CD4-positive, alpha-beta memory T cell (primary cell): ENCODE results near the gene PRAMEF33. TPM values are rescaled to one million over a fixed set of nuclear protein-coding genes. Genes with fewer than 3 reads are reported as not detected.
"Not testable (repeated sequence)": the region's sequence is repeated elsewhere in the genome, so short reads cannot be mapped to it uniquely, and the experiment has no call there.

Experiments
- CTCF ChIA-PET: fragments of 350-600 bp; sonication (Branson Sonifier 250); formaldehyde crosslinking; loops from one replicate; lab custom pipeline; 2021; ENCODE audit warnings: inconsistent platforms; ENCODE audit not compliant: partially characterized antibody; lab: Charles Lee
- POLR2A ChIA-PET: fragments of 350-600 bp; sonication (Branson Sonifier 250); formaldehyde crosslinking; loops from one replicate; lab custom pipeline; 2021; ENCODE audit not compliant: partially characterized antibody; lab: Charles Lee
- DNase-seq, 5 donors: peaks; one replicate each; pipeline versions ENCODE4 v3.0.0 to v3.0.0-alpha.2; 2020 to 2022; ENCODE audit warnings: mixed read lengths in 1 of 5
- H3K27ac ChIP-seq: one replicate; pipeline ENCODE4 v1.7.0; 2013; ENCODE audit warnings: low read depth, low read length
- H3K27me3 ChIP-seq: 2 replicates; pipeline ENCODE4 v1.7.0; 2013; ENCODE audit warnings: mild to moderate bottlenecking, low read length, moderate library complexity; ENCODE audit not compliant: insufficient read depth
- H3K36me3 ChIP-seq: 2 replicates; pipeline ENCODE4 v1.7.0; 2013; ENCODE audit warnings: mild to moderate bottlenecking, low read length, moderate library complexity; ENCODE audit not compliant: insufficient read depth
- H3K4me1 ChIP-seq: 2 replicates; pipeline ENCODE4 v1.7.0; 2013; ENCODE audit warnings: mild to moderate bottlenecking, low read length, moderate library complexity; ENCODE audit not compliant: insufficient read depth
- H3K4me3 ChIP-seq, 2 donors: one replicate each; pipeline ENCODE4 v1.7.0; 2013; ENCODE audit warnings: low read length in 2 of 2, mild to moderate bottlenecking in 1 of 2
- H3K9me3 ChIP-seq, 2 donors: one replicate each; pipeline ENCODE4 v1.7.0; 2013; ENCODE audit warnings: low read length in 2 of 2, control low read depth in 1 of 2; ENCODE audit not compliant: control insufficient read depth in 1 of 2
- H3K27ac Mint-ChIP-seq, 7 donors: one replicate each; pipeline ENCODE4 v1.8.0; 2020 to 2021; ENCODE audit warnings: mixed read lengths in 7 of 7, mild to moderate bottlenecking in 6 of 7, inconsistent platforms in 3 of 7, moderate library complexity in 3 of 7
- H3K27me3 Mint-ChIP-seq, 2 donors: one replicate each; pipeline ENCODE4 v1.8.0; 2020 to 2021; ENCODE audit warnings: mixed read lengths in 2 of 2
- H3K36me3 Mint-ChIP-seq, 2 donors: one replicate each; pipeline ENCODE4 v1.8.0; 2020 to 2021; ENCODE audit warnings: mixed read lengths in 2 of 2, inconsistent platforms in 1 of 2, mild to moderate bottlenecking in 1 of 2
- H3K4me1 Mint-ChIP-seq, 4 donors: one replicate each; pipeline ENCODE4 v1.8.0; 2020 to 2021; ENCODE audit warnings: mixed read lengths in 4 of 4, mild to moderate bottlenecking in 1 of 4
- H3K4me3 Mint-ChIP-seq, 8 donors: one replicate each; pipeline ENCODE4 v1.8.0; 2020 to 2021; ENCODE audit warnings: mixed read lengths in 8 of 8, mild to moderate bottlenecking in 7 of 8, moderate library complexity in 6 of 8, inconsistent platforms in 3 of 8
- H3K9me3 Mint-ChIP-seq, 8 donors: one replicate each; pipeline ENCODE4 v1.8.0; 2020 to 2021; ENCODE audit warnings: mixed read lengths in 8 of 8, mild to moderate bottlenecking in 5 of 8, inconsistent platforms in 3 of 8, moderate library complexity in 1 of 8
- intact Hi-C: fragments of 100-400 bp; cut with micrococcal nuclease; formaldehyde crosslinking; loops from one replicate; pipeline ENCODE4 v1.15.1; 2023
- polyA plus RNA-seq, 2 donors: library from polyadenylated mRNA; unstranded; fragments of 300-500 nt; fragmentation: Illumina TruSeq; gene quantifications; one replicate each; pipeline ENCODE4 v1.2.3, GENCODE V29; 2021
- total RNA-seq, 2 experiments: library from RNA; stranded (reverse); gene quantifications; one replicate each; pipeline ENCODE4 v1.2.3, GENCODE V29; 2021

The PRAMEF33 gene
- total RNA-seq: not detected
- not detected for polyA plus RNA-seq

- H3K4me1 Mint-ChIP-seq, H3K36me3 ChIP-seq, intact Hi-C loops, DNase-seq, H3K4me3 ChIP-seq, H3K27ac Mint-ChIP-seq, CTCF ChIA-PET, H3K9me3 ChIP-seq, H3K9me3 Mint-ChIP-seq, H3K4me1 ChIP-seq, H3K4me3 Mint-ChIP-seq, POLR2A ChIA-PET, H3K27me3 Mint-ChIP-seq, H3K36me3 Mint-ChIP-seq, H3K27me3 ChIP-seq, H3K27ac ChIP-seq: not testable (repeated sequence)
Measured at GRCh38 chr1:13303239-13303638, at the start of gene PRAMEF33. Gene PRAMEF33 (plus strand): TSS chr1:13303539. CDS start chr1:13305955, 2,416 bp downstream.

GRCh38 chr1:13253898-13254297 lies 49.4 kb upstream of the PRAMEF33 start, which contains the start of gene PRAMEF5:
Gene PRAMEF5 (plus strand): TSS chr1:13254198. CDS start chr1:13259269, 5,071 bp downstream.
- H3K4me3 Mint-ChIP-seq, H3K27me3 ChIP-seq, H3K4me1 ChIP-seq, H3K4me3 ChIP-seq, H3K36me3 ChIP-seq, H3K9me3 Mint-ChIP-seq, H3K27ac ChIP-seq, H3K9me3 ChIP-seq, CTCF ChIA-PET, H3K4me1 Mint-ChIP-seq, intact Hi-C loops, DNase-seq, H3K27me3 Mint-ChIP-seq, POLR2A ChIA-PET, H3K36me3 Mint-ChIP-seq, H3K27ac Mint-ChIP-seq: not testable (repeated sequence)

GRCh38 chr1:13265124-13265523 lies 38.2 kb upstream of the PRAMEF33 start:
- H3K27ac Mint-ChIP-seq, POLR2A ChIA-PET, H3K4me1 ChIP-seq, H3K27me3 ChIP-seq, H3K27me3 Mint-ChIP-seq, H3K9me3 ChIP-seq, DNase-seq, CTCF ChIA-PET, H3K27ac ChIP-seq, H3K4me1 Mint-ChIP-seq, H3K4me3 Mint-ChIP-seq, H3K36me3 ChIP-seq, H3K36me3 Mint-ChIP-seq, H3K9me3 Mint-ChIP-seq, intact Hi-C loops, H3K4me3 ChIP-seq: not testable (repeated sequence)

- H3K27ac Mint-ChIP-seq, H3K27me3 Mint-ChIP-seq, H3K4me3 Mint-ChIP-seq, CTCF ChIA-PET, H3K9me3 ChIP-seq, H3K4me1 Mint-ChIP-seq, H3K27me3 ChIP-seq, H3K4me1 ChIP-seq, H3K9me3 Mint-ChIP-seq, intact Hi-C loops, H3K36me3 Mint-ChIP-seq, H3K4me3 ChIP-seq, DNase-seq, H3K27ac ChIP-seq, POLR2A ChIA-PET, H3K36me3 ChIP-seq: not testable (repeated sequence)
Measured at GRCh38 chr1:13277016-13277415, 26.3 kb upstream of the PRAMEF33 start.

GRCh38 chr1:13279617-13280016 lies 23.7 kb upstream of the PRAMEF33 start:
- CTCF ChIA-PET, H3K27me3 ChIP-seq, H3K4me3 ChIP-seq, H3K4me1 ChIP-seq, H3K27ac Mint-ChIP-seq, H3K27ac ChIP-seq, H3K4me1 Mint-ChIP-seq, intact Hi-C loops, H3K36me3 Mint-ChIP-seq, H3K9me3 ChIP-seq, H3K4me3 Mint-ChIP-seq, H3K27me3 Mint-ChIP-seq, H3K9me3 Mint-ChIP-seq, DNase-seq, POLR2A ChIA-PET, H3K36me3 ChIP-seq: not testable (repeated sequence)

GRCh38 chr1:13285037-13285436 lies 18.3 kb upstream of the PRAMEF33 start, which contains the start of gene PRAMEF8:
Gene PRAMEF8 (minus strand): TSS chr1:13285137. CDS start chr1:13284091, 1,046 bp downstream.
- POLR2A ChIA-PET, H3K9me3 ChIP-seq, intact Hi-C loops: not testable (repeated sequence)

GRCh38 chr1:13289030-13289429 lies 14.3 kb upstream of the PRAMEF33 start:
- H3K4me3 ChIP-seq, H3K27ac Mint-ChIP-seq, H3K36me3 ChIP-seq, H3K4me3 Mint-ChIP-seq, H3K4me1 Mint-ChIP-seq, H3K27ac ChIP-seq, DNase-seq, H3K27me3 ChIP-seq, intact Hi-C loops, H3K9me3 ChIP-seq, POLR2A ChIA-PET, H3K36me3 Mint-ChIP-seq, H3K4me1 ChIP-seq, H3K9me3 Mint-ChIP-seq, H3K27me3 Mint-ChIP-seq, CTCF ChIA-PET: not testable (repeated sequence)

More at GRCh38 chr1:13285037-13285436, 18.3 kb upstream of the PRAMEF33 start, which contains the start of gene PRAMEF8:
- DNase-seq, CTCF ChIA-PET, H3K9me3 Mint-ChIP-seq, H3K4me3 ChIP-seq, H3K27ac ChIP-seq, H3K4me3 Mint-ChIP-seq, H3K36me3 ChIP-seq, H3K4me1 ChIP-seq, H3K27me3 ChIP-seq, H3K4me1 Mint-ChIP-seq, H3K27me3 Mint-ChIP-seq, H3K36me3 Mint-ChIP-seq, H3K27ac Mint-ChIP-seq: not testable (repeated sequence)
